GM15510 (cell line): ENCODE results near the gene DLG5.

ENCODE experiments used
- POLR2A ChIP-seq: IDR thresholded peaks from 3 replicates; pipeline ENCODE4 v1.6.1; 2011; ENCODE audit warnings: borderline replicate concordance; ENCODE audit not compliant: insufficient read length; ENCODE audit errors: extremely low read depth

DLG5 gene

GRCh38 chr10:77763453-77764430 is 162.8 kb downstream of the DLG5 start:
- TF ChIP-seq POLR2A = no peak

- no peak for TF ChIP-seq POLR2A
Observed at GRCh38 chr10:77756319-77757232, 170.0 kb downstream of the DLG5 start.

GRCh38 chr10:77746047-77746707 is 180.4 kb downstream of the DLG5 start:
- no peak for TF ChIP-seq POLR2A

- no peak for TF ChIP-seq POLR2A
Observed at GRCh38 chr10:77744245-77744644, 182.3 kb downstream of the DLG5 start.

GRCh38 chr10:77742172-77742571 is 184.4 kb downstream of the DLG5 start:
- TF ChIP-seq POLR2A = no peak

GRCh38 chr10:77741746-77742145 is 184.8 kb downstream of the DLG5 start:
- no peak for TF ChIP-seq POLR2A
